ENCODE measurements around the gene ARL8A. TPM values are rescaled to one million over a fixed set of nuclear protein-coding genes. Genes with fewer than 3 reads are reported as not detected.

ARL8A gene
- total RNA-seq, 2 experiments from 2014 or later = 25.1 to 44.6 TPM

- BruUV-seq (replicated peaks) = no TSS peak
- Histone ChIP-seq H2AFZ (ENCODE audit: low read length) (no peak overlapping the region), H3K9me2 (ENCODE audit: insufficient read depth, low read length) (no peaks in the 10 kb centered on the region), H3K9me3 (ENCODE audit: low read length) (no peaks in the 10 kb centered on the region), H3K4me2 (ENCODE audit: low read length) (no peak overlapping the region), H3K4me1 (ENCODE audit: insufficient read depth, low read length, poor library complexity, severe bottlenecking) (no peaks in the 10 kb centered on the region), H3K79me2 (ENCODE audit: insufficient read depth, low read depth, low read length) (no peaks in the 10 kb centered on the region), H3K4me3 (ENCODE audit: low read depth, low read length, poor library complexity, severe bottlenecking) (no peak overlapping the region), H3K36me3 (ENCODE audit: insufficient read depth, low read length) (no peaks in the 10 kb centered on the region), H4K20me1 (ENCODE audit: insufficient read depth, low read length) (no peaks in the 10 kb centered on the region), H3K27ac (ENCODE audit: low read depth, low read length, poor library complexity, severe bottlenecking) (no peak overlapping the region)
- ChIA-PET POLR2A (interaction anchor here (0.6 kb wide), 1 partner anchor 1202 kb away, joined by 3 read pairs; no protein-coding TSS in a partner anchor), CTCF (ENCODE audit: unreplicated experiment) (no interaction called here)
- TF ChIP-seq EZH2phosphoT487 (IDR thresholded peaks at IDR 0.05; ENCODE audit: borderline replicate concordance, low read depth, low read length) (no peak), CTCF (conservative IDR thresholded peaks at IDR 0.05; ENCODE audit: low read length) (no peak)
- DNase-seq (ENCODE audit: low spot score) = no peak
- intact Hi-C loops (cut with micrococcal nuclease; ENCODE audit: unreplicated experiment) = loop anchor here (10.0 kb wide), 1 partner anchor 435 kb away; no protein-coding TSS in a partner anchor
These were observed 35.6 kb upstream of the ARL8A start for GRCh38 chr1:202179828-202180750.

- ChIA-PET POLR2A (no interaction called here), CTCF (ENCODE audit: unreplicated experiment) (no interaction called here)
- H3K27ac ChIP-seq (ENCODE audit: low read depth, low read length, poor library complexity, severe bottlenecking) = no peak overlapping the region
- BruUV-seq (replicated peaks) = no TSS peak
- H3K9me3 ChIP-seq (ENCODE audit: low read length) = no peaks in the 10 kb centered on the region
- H3K4me2 ChIP-seq (ENCODE audit: low read length) = no peak overlapping the region
- no peak for DNase-seq (ENCODE audit: low spot score)
- H2AFZ ChIP-seq (ENCODE audit: low read length) = no peak overlapping the region
- no peaks in the 10 kb centered on the region for H4K20me1 ChIP-seq (ENCODE audit: insufficient read depth, low read length)
- H3K79me2 ChIP-seq (ENCODE audit: insufficient read depth, low read depth, low read length) = no peaks in the 10 kb centered on the region
- no peaks in the 10 kb centered on the region for H3K36me3 ChIP-seq (ENCODE audit: insufficient read depth, low read length)
- H3K4me1 ChIP-seq (ENCODE audit: insufficient read depth, low read length, poor library complexity, severe bottlenecking) = no peaks in the 10 kb centered on the region
- H3K9me2 ChIP-seq (ENCODE audit: insufficient read depth, low read length) = no peaks in the 10 kb centered on the region
- TF ChIP-seq CTCF (conservative IDR thresholded peaks at IDR 0.05; ENCODE audit: low read length) = no peak
- TF ChIP-seq EZH2phosphoT487 (IDR thresholded peaks at IDR 0.05; ENCODE audit: borderline replicate concordance, low read depth, low read length) = no peak
- intact Hi-C loops (cut with micrococcal nuclease; ENCODE audit: unreplicated experiment) = no loop called here
- no peak overlapping the region for H3K4me3 ChIP-seq (ENCODE audit: low read depth, low read length, poor library complexity, severe bottlenecking)
These were observed 32.7 kb upstream of the ARL8A start for GRCh38 chr1:202176949-202177927.
